CD4-positive, alpha-beta T cell treated with Interleukin-21 for 1 hour (primary cell): Measurements from ENCODE around the gene ZNF804A.

Experiments used
- DNase-seq: peaks from one replicate; pipeline ENCODE4 v3.0.0-alpha.2; 2020

ZNF804A gene

GRCh38 chr2:184598316-184599053 lies at the start of gene ZNF804A:
ZNF804A (plus strand) TSS chr2:184598529; CDS start chr2:184598960, 431 bp downstream.
- DNase-seq = peak; percentile 20

- no peak for DNase-seq
These were observed 49.2 kb upstream of the ZNF804A start for GRCh38 chr2:184549153-184549552.

- no peak for DNase-seq
These were observed 46.7 kb upstream of the ZNF804A start for GRCh38 chr2:184551626-184552025.

- no peak for DNase-seq
These were observed 43.6 kb upstream of the ZNF804A start for GRCh38 chr2:184554736-184555135.

- DNase-seq = no peak
These were observed 43.0 kb upstream of the ZNF804A start for GRCh38 chr2:184555352-184555751.

GRCh38 chr2:184556639-184557038 lies 41.7 kb upstream of the ZNF804A start:
- DNase-seq = no peak

GRCh38 chr2:184558713-184559464 lies 39.4 kb upstream of the ZNF804A start:
- DNase-seq = no peak

GRCh38 chr2:184560603-184561002 lies 37.7 kb upstream of the ZNF804A start:
- DNase-seq = no peak

GRCh38 chr2:184562532-184562931 lies 35.8 kb upstream of the ZNF804A start:
- DNase-seq = no peak

GRCh38 chr2:184564092-184564491 lies 34.2 kb upstream of the ZNF804A start:
- DNase-seq = no peak

GRCh38 chr2:184566716-184567115 lies 31.6 kb upstream of the ZNF804A start:
- no peak for DNase-seq

GRCh38 chr2:184577056-184577455 lies 21.3 kb upstream of the ZNF804A start:
- no peak for DNase-seq

GRCh38 chr2:184577743-184578142 lies 20.6 kb upstream of the ZNF804A start:
- DNase-seq = no peak

- no peak for DNase-seq
These were observed 19.1 kb upstream of the ZNF804A start for GRCh38 chr2:184579226-184579625.

GRCh38 chr2:184581391-184581790 lies 16.9 kb upstream of the ZNF804A start:
- no peak for DNase-seq

- DNase-seq = no peak
These were observed 9.1 kb upstream of the ZNF804A start for GRCh38 chr2:184589261-184589660.

- DNase-seq = no peak
These were observed 1.4 kb upstream of the ZNF804A start for GRCh38 chr2:184596819-184597411.

GRCh38 chr2:184597571-184597991 lies 748 bp upstream of the ZNF804A start:
- DNase-seq = no peak

GRCh38 chr2:184598002-184598315 lies 370 bp upstream of the ZNF804A start:
- DNase-seq = no peak

- no peak for DNase-seq
These were observed 934 bp downstream of the ZNF804A start for GRCh38 chr2:184599054-184599871.

- no peak for DNase-seq
These were observed 1.5 kb downstream of the ZNF804A start for GRCh38 chr2:184599872-184600222.

GRCh38 chr2:184602734-184603133 lies 4.4 kb downstream of the ZNF804A start:
- DNase-seq = no peak

GRCh38 chr2:184610891-184611290 lies 12.6 kb downstream of the ZNF804A start:
- no peak for DNase-seq
